T47D (cell line): Measurements from ENCODE around the gene CTBP1.

Experiments used
- DNase-seq, 2 experiments: peaks; one replicate each; pipeline versions ENCODE4 v3.0.0 to v3.0.0-alpha.2; 2011 to 2012; ENCODE audit warnings: low read depth in 1 of 2, low spot score in 1 of 2
- JUND ChIP-seq: IDR thresholded peaks from 2 replicates; pipeline ENCODE4 v1.6.1; 2012; ENCODE audit warnings: low read depth
- in situ Hi-C: cut with HindIII; loops from 2 replicates; pipeline ENCODE4 v1.10.0; 2016; ENCODE audit warnings: low sequenced_read_pairs, low pct_unique_long_range_greater_than_20kb

The CTBP1 gene

GRCh38 chr4:1252928-1253492 lies 4.1 kb upstream of the CTBP1 start:
- no peak for DNase-seq
- in situ Hi-C loops = no loop called here
- TF ChIP-seq JUND = no peak

- no peak for DNase-seq
- in situ Hi-C loops = no loop called here
- no peak for TF ChIP-seq JUND
Observed at GRCh38 chr4:1251773-1252066, 2.8 kb upstream of the CTBP1 start.

GRCh38 chr4:1250921-1251772 lies 2.2 kb upstream of the CTBP1 start:
- in situ Hi-C loops = no loop called here
- TF ChIP-seq JUND = no peak
- no peak for DNase-seq

- TF ChIP-seq JUND = no peak
- no peak for DNase-seq
- in situ Hi-C loops = no loop called here
Observed at GRCh38 chr4:1250527-1250812, 1.5 kb upstream of the CTBP1 start.

GRCh38 chr4:1249731-1250526 lies 999 bp upstream of the CTBP1 start:
- peak in 1 of 2 experiments; percentile 42 for DNase-seq
- in situ Hi-C loops = no loop called here
- TF ChIP-seq JUND = no peak

GRCh38 chr4:1249148-1249730 lies 309 bp upstream of the CTBP1 start:
- no peak for TF ChIP-seq JUND
- peak; percentile 85 to 93 for DNase-seq
- in situ Hi-C loops = no loop called here

GRCh38 chr4:1247864-1248244 lies 1.1 kb downstream of the CTBP1 start:
- no peak for TF ChIP-seq JUND
- in situ Hi-C loops = no loop called here
- no peak for DNase-seq

GRCh38 chr4:1246901-1247863 lies 1.7 kb downstream of the CTBP1 start:
- peak; percentile 37 to 45 for DNase-seq
- in situ Hi-C loops = no loop called here
- no peak for TF ChIP-seq JUND

- in situ Hi-C loops = no loop called here
- no peak for TF ChIP-seq JUND
- DNase-seq = peak; percentile 61 to 76
Observed at GRCh38 chr4:1246111-1246881, 2.6 kb downstream of the CTBP1 start.

GRCh38 chr4:1245481-1246051 lies 3.4 kb downstream of the CTBP1 start:
- TF ChIP-seq JUND = no peak
- in situ Hi-C loops = no loop called here
- DNase-seq = peak; percentile 18 to 75

- peak in 1 of 2 experiments; percentile 27 for DNase-seq
- in situ Hi-C loops = no loop called here
- no peak for TF ChIP-seq JUND
Observed at GRCh38 chr4:1244978-1245471, 3.9 kb downstream of the CTBP1 start.
